GM18526 (cell line): ENCODE data around the gene C6orf132.

Experiments used
- POLR2A ChIP-seq: IDR thresholded peaks from 3 replicates; pipeline ENCODE4 v1.6.1; 2011; ENCODE audit not compliant: insufficient read length; ENCODE audit errors: extremely low read depth

C6orf132 gene

DNA sequence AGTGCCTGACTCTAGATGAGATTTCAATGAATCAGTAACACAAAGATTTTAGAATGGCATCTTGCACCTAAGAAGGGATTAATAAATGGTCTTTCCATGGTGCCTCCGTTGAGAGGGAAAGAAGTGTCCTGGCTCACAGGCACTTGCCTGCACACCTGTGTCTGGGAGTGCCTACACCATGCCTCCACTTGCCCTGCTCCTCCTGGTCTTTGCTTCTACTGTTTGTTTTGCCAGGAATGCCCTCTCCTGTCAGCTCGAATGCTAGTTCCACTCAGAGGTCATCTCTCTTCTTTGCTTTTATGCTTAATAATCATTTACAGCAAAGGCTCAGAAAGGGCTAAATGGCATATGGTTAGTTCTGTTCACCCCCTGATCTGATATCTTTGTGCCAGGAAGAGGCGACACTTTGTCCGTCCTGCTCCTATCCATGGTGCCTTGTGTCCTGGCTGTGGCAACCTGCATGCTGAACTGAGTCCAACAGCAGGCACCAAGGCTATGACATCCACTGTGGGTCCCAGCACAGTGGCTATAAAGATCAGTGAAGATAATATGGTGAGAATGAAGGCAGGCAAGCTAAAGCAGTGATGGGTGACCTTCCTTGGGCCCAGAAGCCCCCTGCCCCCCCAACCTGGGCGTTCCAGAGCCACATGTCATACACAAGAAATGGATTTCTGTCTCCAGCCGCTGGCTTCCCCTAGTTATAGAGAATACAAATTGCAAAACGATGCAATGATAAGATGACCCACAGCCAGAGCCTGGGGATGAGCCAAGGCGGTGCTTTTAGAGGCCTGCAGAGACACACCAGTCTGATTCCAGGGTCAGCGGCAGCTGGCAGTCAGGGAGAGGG is 1.4 kb downstream of the C6orf132 start:
- no peak for TF ChIP-seq POLR2A

DNA sequence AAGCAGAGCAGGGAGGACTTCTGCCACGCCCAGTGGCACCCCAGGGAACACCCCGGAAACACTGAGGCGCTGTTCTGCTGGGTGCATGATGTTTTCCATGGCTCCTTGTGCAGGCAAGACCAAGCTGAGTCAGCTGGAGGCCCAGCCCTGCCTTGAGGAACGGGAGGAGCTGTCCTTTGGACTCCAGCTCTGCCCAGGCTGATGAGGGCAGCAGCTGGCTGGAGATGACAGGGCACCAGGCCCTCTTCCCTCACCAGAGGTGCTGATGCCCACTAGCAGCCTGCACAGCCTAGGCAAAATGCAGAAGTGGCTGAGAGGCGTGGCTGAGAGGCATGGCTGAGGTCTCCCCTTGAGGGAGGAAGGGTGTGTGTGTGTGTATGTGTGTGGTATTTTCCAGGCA is 2.4 kb downstream of the C6orf132 start:
- no peak for TF ChIP-seq POLR2A

DNA sequence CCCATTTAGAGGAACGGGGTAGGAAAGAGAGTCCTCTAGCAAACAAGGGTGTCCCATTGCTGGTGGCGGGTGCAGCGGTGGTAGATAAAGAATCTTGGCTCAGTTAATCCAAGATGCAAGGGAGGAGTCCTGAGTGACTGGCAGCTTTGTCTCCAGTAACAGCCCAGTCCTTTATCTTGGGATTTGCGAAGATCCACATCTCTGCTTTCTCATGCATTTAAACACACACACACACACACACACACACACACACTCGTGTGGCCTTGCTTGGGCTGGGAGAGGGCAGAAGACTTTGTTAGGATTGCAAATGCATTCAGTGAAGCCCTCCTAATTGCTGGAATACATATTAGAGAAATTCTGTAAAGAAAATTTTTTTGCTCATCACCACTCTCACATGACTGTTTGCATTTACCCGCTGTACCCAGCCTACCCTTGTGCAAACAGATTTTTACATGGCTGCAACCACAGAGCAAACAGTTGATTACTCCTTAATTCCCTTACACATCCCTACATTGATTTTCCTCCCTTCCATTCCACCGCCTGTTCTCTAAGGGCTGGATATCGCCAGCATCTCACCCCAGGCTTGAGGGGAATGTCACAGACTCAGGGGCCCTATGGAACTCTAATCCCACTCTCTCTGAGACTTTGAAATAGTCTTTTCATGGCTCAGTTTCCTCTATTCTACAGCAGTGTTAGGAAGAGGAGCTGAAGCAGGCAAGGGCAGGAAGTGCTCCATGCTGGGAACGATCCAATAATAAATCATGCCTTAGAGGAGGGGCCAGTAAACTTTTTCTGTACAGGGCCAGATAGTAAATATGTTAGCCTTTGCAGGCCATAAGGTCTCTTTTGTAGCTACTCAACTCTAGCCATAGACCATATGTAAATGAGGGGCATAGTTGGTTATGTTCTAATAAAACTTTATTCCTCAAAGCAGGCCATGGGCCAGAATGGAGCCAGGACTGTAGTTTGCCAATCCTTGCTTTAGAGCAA is 3.5 kb downstream of the C6orf132 start:
- no peak for TF ChIP-seq POLR2A

DNA sequence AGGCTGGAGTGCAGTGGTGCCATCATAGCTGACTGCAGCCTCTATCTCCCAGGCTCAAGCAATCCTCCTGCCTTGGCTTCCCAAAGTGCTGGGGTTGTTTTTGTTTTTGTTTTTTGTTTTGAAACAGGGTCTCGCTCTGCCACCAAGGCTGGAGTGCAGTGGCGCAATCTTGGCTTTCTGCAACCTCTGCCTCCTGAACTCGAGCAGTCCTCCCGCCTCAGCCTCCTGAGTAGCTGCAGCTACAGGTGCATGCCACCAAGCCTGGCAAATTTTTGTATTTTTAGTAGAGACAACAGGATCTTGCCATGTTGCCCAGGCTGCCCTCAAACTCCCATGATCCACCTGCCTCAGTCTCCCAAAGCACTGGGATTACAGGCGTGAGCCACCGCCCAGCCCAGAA is 4.2 kb downstream of the C6orf132 start:
- no peak for TF ChIP-seq POLR2A

DNA sequence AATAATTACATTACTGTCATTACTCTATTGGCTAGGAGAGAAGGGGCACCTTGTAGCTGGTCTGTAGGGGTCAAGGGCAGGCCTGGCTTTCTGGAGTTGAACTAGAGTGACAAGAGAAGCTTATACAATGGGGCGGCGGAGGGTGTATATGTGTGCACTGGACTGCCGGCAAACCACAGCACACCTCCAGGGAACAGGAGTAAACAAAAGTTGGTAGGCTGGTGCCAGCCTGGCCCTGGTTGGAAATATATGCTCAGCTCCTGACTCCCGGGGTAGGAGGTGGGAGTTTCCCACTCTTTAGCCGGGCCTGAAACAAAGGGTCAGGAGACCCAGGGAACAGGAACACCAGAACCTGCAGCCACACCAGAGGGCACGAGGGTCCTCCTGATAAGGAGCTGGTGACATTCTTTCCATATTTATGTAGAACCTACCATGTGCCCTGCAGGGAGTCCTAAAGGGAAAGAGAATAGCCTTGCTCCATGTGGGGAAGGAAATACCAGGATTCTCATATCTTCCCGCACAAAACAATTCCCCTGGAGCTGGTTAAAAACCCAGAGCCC is 5.1 kb downstream of the C6orf132 start:
- no peak for TF ChIP-seq POLR2A

DNA sequence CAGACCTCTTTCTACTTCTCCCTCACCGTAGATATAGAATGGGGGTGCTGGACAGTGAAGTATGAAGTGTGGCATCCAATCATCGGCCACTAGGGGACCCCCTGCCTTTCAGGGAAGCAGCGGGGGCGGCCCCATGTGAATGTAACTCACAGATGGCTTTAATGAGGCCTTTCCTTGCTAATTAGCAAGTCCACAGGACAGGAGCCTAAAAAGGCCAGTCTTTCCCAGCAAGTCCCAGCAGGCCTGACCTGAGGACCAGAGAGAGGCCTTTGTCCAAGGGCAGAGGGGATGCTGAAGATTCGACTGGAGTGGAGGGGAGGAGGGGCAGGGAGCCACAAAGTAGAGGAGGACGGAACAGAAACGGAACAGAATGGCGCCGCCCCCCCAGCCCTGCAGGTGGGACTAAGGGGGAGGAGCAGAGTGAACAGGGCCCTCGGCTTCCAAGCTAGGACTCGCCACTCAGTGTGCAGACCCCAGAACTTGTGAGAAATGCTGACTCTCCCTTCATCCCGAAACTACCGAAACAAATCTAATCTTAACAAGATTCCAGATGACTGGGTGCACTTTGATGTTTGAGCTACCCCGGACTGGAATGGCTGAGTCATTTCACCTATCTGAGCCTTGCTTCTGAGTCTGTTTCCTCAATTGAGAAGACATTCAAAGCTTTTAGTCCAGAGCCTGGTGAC is 5.8 kb downstream of the C6orf132 start:
- no peak for TF ChIP-seq POLR2A

DNA sequence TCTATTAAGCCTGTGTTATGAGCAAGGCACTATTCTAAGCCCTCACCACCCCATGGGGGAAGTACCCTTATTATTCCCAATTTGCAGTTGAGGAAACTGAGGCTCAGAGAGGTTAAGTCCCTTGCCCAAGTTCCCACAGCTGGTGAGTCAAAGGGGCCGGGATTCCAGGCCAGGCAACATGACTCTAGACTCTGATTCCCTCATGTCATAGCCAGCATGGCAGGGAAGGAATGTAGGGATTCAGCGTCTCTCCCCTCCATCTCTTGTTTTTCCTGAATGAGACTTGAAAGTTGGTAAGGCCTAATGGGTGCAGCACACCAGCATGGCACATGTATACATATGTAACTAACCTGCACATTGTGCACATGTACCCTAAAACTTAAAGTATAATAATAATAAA is 6.7 kb downstream of the C6orf132 start:
- TF ChIP-seq POLR2A, result no peak

DNA sequence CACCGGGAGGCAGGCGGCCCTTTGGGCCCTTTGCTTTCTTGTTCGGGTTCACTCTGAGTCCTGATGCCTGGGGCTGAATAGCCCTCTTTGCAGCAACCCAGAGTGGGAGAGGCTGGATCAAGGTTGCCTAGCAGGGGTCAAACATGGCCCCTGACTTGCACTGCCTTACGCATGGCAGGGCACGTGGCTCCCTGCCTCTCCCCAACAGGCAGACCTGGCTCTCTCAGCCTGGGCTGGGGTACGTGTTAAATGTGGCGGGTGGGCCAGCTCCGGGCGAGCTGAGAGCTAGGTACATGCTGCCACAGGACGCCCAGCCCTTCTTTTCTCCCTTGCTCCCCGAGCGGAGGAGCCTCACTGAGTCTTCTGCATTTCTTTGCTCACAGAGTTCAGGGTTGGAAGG is 7.3 kb downstream of the C6orf132 start:
- TF ChIP-seq POLR2A, result no peak

DNA sequence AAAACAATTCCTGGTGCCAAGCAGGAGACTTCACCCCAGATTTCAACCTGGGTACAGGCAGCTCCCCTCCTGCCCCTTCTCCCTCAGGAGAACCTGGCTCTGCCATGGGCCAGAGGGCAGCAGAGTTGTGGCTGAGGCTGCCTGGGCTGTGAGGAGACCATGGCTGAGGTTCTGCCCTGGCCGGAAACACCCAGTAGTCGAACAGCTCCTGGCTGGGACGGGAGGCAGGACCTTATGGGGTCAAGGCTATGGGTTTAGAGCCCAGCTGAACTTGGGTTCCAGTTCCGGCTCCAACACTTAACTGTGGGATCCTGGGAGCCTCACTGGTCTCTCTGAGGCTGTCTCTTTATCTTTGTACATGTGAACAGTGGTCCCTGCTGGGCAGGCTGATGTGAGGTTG is 8.5 kb downstream of the C6orf132 start:
- TF ChIP-seq POLR2A, result no peak

DNA sequence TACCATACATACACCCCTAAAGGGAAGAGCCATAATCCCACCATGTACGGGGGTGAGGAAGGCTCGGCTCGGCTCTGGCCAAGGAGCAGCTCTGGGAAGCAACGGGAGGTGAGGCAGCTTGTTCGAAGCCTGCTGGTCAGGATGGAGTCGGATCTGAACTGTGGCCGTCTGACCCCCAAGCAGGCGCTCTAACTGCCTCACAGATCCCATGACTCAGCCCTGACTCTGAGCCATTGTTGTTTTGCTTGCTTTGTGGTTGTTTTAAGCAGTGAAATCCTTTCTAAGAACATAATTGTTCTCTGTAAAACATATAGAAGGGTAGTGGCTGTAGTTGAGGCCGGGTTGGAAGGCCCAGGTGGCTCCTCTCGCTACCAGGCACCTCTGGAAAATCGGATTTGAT is 10.9 kb downstream of the C6orf132 start:
- no peak for TF ChIP-seq POLR2A

DNA sequence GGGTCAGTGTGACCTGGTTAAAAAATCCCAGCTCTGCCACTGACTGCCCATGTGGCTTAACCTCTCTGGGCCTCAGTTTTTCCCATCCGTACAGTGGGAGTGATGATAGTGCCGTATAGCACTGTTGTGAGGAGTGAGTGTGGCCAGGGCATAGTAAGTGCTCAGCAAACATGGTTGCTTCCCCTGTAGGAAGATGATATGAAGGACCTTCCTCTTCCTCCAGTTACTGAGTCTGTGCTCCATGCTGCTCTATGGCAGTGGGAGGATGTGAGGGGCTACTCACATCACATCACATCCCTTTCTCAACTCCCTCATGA is 13.1 kb downstream of the C6orf132 start:
- no peak for TF ChIP-seq POLR2A

DNA sequence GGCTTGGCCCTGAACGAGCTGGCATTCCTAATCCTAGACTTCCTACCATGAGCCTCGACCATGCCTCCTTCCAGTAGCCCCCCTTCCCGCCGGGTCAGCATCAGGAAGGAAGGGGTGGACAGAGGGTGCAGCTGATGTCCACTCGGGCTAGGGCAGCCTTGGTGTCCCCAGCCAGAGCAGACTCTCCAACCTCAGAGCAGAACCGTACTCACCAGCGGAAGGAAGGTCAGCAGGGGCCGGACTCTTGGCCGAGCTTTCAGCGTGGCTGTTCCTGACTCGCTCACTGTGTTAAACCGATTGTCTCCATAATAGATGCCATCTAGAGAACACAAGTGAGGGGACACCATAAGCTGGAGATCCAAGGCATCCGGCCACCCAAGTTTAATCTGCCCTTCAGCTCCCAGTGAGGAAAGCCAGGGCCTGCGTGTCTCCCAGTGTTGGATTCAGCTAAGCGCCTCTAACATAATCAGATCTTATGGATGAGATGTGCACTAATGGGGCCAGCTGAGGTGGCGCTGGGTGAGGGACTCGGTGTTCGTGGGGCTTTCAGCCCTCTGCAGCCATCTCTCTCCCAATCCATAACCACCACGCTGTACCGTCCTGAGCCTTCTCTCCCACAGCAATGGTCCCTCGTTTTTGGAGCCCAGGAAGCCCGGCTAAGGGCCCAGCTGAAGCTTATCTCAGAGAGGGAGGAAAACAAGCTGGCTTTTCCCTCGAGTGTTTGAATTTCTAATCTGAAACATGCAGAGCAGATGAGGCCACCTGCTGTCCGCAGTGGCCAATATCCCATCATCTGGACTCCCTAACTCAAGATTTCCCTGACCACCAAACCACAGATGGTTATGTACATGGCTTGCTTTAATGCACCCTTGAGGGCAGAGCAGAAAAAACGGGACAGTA is 13.7 kb downstream of the C6orf132 start:
- no peak for TF ChIP-seq POLR2A

DNA sequence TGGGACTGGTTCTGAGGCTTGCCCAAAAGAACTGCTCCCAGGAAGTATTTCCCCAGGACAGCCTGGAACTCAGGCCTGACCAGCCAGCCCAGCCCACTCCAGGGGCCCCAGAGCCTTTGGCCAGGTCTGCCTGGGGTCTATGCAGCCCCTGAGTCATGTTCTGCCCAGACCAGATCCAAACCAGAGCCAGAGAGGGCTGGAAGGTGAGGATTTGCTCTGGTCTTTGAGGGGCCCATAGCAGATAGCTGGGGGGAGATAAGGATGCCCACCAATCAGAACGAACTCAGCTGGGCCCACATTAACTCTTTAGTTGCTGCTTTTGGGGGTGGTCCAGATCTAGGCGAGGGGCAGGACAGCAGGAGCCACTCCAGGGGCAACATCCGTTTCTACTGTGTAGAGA is 16.8 kb downstream of the C6orf132 start:
- no peak for TF ChIP-seq POLR2A

DNA sequence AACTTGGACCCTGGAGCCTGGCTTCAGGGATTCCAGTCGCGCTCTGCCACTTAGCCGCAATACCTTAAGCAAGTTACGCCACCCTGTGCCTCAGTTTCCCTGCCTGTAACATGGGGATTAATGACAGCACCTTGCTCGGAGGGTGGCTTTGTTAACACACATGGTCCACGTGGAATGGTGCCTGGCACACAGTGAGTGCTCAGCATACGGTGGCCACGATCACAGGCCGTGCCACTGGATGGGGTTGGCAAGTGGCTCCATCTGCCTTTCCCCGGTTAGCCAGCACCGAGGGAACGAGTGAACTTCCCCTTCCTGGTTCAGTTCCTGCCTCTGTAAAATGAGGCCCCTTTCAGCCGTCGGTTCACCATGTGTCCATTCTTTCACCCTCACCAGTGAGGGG is 17.2 kb downstream of the C6orf132 start:
- TF ChIP-seq POLR2A, result no peak

DNA sequence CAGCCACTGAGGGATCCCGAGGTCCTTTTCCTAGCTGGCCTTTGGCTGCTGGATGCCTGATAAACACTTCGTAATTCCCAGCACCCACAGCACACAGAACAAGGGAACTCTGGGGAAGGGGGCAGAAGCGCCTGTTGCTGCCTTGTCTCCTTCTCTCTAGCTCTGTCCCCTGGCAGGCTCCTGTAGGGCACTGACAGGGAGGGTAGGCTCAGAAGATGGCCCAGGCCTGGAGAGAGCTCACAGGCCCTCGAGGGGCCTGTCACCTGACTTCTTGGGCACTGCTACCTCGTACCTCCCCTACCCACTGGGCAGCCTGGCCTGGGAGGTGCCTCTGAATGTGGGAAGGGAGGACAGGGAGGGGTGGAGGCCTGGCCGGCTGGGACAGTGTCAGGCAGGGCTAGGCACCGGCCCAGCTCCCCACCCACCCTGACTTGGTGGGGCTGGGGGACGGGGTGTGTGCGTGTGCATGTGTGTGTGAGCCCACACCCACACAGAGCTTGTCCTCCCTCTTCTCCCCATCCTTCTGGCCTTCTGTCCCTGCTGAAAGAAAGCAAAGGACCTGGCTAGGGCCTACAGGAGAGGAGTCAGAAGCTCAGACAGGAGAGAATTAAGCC is 18.1 kb downstream of the C6orf132 start:
- TF ChIP-seq POLR2A, result no peak
